ENCODE results near the gene URI1. TPM values are rescaled to one million over a fixed set of nuclear protein-coding genes. Genes with fewer than 3 reads are reported as not detected.
"Not testable (repeated sequence)": the region's sequence is repeated elsewhere in the genome, so short reads cannot be mapped to it uniquely, and the experiment has no call there.

URI1 gene
- total RNA-seq, 1 donor from 2014 or later: 47.1 TPM

DNA sequence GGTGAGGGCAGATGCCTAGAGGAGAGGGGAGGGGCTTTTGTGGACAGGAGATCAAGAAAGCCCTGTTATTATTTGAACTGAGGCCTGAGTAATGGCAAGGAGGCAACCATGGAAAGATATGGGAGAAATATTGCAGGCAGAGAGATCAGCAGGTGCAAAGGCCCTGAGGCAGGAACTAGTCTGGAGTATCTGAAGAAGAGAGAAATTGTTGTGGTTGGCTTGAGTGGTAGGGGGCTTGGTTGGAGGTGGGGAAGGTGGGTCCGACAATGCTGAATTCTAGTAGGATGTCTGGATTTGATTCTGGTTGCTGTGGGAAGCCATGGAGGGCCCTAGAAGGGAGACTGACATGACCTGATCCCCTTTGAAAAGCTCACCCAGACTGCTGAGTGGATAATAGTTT lies 2.4 kb upstream of the URI1 start:
- intact Hi-C loops (cut with DNase I): no loop called here
- DNase-seq (ENCODE audit: low spot score): no peak

DNA sequence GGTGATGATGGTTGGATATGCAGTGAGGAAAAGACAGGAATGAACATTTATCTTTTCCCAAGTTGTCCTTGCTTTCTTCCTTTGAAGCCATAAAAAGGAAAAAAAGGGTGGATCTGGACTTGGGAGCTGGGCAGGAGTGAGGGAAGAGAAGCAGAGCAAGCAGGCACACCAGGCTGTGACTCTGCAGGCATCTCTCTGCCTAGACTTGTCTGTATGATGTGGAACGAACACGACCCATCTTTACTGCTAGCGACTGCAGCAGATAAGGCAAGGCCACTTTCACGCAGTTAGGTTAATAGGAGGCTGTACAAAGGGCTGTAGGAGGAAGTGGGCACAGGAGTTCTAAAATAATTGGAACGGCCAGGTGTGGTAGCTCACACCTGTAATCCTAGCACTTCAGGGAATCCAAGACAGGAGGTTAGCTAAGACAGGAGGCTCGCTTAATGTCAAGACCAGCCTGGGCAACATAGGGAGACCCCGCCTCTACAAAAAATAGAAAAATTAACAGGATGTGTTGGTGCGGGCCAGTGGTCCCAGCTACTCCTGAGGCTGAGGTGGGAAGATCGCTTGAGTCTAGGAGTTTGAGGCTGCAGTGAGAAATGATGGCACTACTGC lies 961 bp upstream of the URI1 start:
- no peak for DNase-seq (ENCODE audit: low spot score)
- intact Hi-C loops (cut with DNase I): no loop called here

DNA sequence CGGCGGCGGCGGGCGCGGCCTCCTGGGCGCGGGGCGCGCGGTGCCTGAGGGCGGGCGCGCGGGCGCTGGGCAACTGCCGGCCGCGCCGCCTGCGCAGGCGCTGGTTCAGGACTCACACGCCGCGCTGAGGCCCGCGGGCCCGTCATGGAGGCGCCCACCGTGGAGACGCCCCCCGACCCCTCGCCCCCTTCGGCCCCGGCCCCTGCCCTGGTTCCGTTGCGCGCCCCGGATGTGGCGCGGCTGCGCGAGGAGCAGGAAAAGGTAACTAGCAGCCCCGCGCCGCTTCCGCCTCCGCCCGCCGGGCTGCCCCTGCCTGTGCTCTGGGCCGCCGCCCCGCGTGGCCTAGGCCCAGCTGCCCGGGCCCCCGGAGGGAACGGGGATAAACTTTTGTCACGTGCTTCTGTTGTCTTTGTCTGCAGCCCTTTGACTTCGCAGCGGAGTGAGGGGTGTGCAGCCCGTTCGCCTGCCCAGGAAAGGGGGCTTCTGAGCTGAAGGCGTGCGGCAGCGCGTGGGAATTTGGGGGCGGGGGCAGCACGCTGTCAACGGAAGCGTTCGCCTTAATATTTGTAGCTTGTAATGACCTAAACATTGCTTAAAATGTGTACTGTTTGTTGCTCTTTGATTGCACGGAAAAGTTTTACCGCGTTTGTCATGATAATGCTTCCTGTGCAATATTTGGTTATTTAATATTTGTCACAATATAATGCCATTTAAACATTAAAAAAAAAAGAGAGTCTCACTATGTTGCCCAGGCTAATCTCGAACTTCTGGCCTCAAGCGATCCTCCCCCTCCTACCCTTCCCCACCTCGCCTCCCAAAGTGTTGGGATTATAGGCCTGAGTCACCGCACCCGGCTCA lies 594 bp downstream of the URI1 start:
- DNase-seq (ENCODE audit: low spot score): peak; percentile 85
- intact Hi-C loops (cut with DNase I): no loop called here

- intact Hi-C loops (cut with DNase I): no loop called here
- DNase-seq (ENCODE audit: low spot score): no peak
Measured at GRCh38 chr19:29943615-29944014, 1.6 kb downstream of the URI1 start.

- intact Hi-C loops (cut with DNase I): no loop called here
Measured at GRCh38 chr19:29944390-29945012, 2.5 kb downstream of the URI1 start.

DNA sequence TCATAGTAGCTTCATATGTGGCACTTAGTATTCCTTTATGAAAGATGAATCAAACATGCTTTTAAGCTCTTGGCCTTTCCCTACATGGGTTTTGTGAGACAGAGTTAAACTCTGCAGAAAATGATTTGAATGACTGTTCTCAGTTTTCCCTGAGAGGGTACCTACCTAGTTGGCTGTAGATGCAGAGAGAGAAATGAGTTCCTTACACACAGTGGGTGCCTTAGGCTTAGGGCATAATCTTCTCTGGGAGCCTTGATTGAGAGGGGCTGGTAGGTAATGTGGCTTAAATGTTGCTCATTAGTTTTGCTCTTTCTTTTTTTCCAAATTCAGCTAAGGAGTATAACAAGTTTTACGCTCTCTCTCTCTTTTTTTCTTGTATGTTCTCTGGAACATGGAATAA lies 3.0 kb downstream of the URI1 start:
- no peak for DNase-seq (ENCODE audit: low spot score)
- intact Hi-C loops (cut with DNase I): no loop called here

More at GRCh38 chr19:29944390-29945012, 2.5 kb downstream of the URI1 start:
- DNase-seq (ENCODE audit: low spot score): no peak

DNA sequence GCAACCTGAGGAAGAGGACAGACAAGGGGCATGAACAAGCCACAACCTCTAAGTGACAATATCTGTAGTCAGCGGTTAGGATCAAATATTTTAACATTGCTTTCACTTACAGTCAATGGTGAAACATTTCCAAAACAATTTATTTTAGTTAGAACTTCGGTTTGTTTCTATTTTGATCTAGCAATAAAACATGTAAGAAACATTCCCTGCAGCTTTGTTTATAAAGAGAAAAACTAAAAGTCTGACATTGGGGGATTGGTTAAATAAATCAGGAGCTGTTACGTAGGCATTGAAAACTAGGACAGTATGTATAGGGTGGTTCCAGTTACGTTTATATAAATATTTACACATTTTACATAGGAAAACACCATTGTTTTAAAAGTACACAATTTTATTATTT lies 3.4 kb downstream of the URI1 start:
- DNase-seq (ENCODE audit: low spot score): no peak
- intact Hi-C loops (cut with DNase I): no loop called here

- intact Hi-C loops (cut with DNase I): no loop called here
- no peak for DNase-seq (ENCODE audit: low spot score)
Measured at GRCh38 chr19:29946645-29947044, 4.6 kb downstream of the URI1 start.

GRCh38 chr19:29947871-29948270 lies 5.8 kb downstream of the URI1 start:
- intact Hi-C loops (cut with DNase I): no loop called here
- no peak for DNase-seq (ENCODE audit: low spot score)

DNA sequence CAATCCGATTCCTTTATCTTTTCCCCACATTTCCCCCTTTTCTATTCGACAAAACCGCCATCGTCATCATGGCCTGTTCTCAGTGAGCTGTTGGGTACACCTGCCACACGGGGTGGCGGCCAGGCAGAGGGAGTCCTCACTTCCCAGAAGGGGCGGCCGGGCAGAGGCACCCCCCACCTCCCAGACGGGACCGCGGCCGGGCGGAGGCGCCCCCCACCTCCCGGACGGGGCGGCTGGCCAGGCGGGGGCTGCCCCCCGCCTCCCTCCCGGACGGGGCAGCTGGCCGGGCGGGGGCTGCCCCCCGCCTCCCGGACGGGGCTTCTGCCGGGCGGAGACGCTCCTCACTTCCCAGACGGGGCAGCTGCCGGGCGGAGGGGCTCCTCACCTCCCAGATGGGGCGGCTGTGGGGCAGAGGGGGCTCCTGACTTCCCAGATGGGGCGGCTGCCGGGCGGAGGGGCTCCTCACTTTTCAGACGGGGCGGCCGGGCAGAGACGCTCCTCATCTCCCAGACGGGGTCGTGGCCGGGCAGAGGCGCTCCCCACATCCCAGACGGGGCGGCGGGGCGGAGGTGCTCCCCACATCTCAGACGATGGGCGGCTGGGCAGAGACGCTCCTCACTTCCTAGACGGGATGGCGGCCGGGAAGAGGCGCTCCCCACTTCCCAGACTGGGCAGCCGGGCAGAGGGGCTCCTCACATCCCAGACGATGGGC lies 6.9 kb downstream of the URI1 start:
- DNase-seq (ENCODE audit: low spot score); intact Hi-C loops (cut with DNase I): not testable (repeated sequence)

GRCh38 chr19:29952177-29952576 lies 10.1 kb downstream of the URI1 start:
- intact Hi-C loops (cut with DNase I): no loop called here
- DNase-seq (ENCODE audit: low spot score): no peak

DNA sequence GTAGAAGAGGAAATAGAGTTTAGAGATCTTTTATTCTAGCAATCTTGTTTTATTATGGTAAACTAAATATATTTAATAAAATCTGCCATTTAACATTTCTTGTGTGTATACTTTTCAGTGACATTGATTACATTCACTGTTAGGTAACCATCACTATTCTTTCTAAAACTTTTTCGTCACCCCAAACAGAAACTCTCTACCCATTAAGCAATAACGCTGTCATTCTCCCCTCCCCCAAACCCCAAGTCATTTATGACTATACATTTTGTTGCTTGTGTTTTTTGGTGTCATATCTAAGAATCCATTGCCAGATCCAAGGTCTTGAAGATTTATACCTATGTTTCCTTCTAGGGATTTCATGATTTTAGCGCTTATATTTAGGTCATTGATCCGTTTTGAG lies 10.6 kb downstream of the URI1 start:
- DNase-seq (ENCODE audit: low spot score): no peak
- intact Hi-C loops (cut with DNase I): no loop called here

DNA sequence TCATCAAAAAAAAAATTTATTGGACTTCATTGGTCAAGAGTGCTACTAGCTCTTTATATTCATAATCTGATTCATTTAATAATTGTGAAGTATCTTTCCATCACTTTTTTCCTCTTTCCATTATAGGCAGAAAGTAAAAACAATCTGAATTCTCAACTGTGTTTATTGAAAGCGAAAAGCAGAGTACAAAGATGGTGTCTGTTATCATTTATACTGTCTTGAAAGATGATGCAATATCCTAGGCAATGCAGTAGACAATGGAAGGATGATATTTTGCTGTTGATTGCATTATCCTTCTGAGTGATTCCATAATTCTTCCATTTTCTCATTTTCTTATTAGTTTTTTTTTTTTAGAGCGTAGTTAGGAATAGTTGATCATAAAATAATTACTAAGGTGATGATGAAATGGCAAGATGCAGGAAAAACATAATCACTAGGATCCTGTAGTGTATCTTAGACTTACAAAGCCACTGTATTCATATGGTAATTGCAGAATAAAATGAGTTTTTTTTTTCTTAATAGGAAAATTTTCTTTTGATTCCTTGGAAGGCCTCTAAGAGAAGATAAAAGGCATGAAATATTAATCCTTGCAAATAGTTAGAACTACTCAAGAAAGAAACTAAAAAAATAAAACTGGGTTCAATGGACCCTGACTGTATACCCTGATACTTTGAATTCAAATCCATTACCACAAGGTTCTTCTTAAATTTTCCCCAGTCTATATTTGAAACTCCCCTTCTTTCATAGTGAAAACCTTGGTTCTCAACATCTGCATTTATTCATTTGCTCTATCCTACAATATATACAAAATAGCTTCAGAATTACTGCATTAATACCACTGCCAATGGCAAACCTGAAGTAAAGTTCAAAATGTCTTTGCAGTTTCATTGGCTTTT lies 11.6 kb downstream of the URI1 start:
- no peak for DNase-seq (ENCODE audit: low spot score)
- intact Hi-C loops (cut with DNase I): no loop called here

DNA sequence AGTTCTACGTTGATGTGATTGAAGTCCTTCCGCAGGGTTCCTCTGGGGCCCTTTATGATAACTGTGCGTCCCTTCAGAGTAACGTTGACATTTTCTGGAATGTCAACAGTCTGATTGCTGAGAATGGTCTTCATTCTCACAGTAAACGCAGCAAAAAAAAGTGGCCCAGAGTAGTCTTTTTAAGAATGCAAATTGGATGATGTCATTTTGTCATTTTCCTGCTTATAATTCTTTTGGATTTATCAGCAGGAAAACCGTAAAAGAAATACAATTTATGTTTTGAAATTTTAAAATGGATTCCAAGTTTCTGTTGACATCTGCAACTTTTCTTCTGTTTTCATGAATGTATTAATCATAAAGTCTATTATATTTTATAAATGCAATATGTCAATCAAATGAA lies 14.8 kb downstream of the URI1 start:
- DNase-seq (ENCODE audit: low spot score): no peak
- intact Hi-C loops (cut with DNase I): no loop called here

DNA sequence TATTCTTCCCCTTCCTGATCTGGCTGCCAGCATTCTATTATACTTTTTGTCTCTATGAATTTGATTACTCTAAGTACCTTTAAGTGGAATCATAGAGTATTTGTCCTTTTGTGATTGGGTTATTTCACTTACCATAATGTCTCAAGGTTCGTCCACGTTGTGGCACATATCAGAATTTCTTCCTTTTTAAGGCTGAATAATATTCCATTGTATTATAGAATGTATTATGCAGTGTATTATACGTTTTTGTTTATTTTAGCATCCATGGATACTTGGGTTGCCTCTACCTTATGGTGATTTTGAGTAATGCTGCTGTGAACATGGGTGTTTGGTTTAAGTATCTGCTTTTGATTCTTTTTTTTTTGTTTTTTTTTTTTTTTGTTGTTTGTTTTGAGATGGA lies 19.3 kb downstream of the URI1 start:
- no peak for DNase-seq (ENCODE audit: low spot score)
- intact Hi-C loops (cut with DNase I): no loop called here

DNA sequence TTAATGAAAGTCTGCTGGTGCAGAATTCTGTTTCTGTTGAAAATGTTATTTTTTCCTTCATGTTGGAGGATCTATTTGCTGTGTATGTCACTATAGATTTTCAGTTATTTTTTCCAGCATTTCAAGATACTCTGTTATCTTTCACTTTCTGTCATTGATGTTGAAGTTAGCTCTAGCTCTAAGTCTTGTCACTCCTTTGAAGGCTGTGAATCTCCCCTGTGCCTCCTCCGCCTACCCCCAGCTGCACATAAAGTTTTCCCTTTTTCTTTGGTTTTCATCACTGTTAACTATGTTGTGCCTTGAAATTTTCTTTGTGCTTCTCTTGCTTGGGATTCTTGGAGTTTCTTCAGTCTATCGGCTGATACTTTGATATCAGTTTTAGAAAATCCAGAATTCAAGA lies 20.8 kb downstream of the URI1 start:
- intact Hi-C loops (cut with DNase I): no loop called here
- no peak for DNase-seq (ENCODE audit: low spot score)

DNA sequence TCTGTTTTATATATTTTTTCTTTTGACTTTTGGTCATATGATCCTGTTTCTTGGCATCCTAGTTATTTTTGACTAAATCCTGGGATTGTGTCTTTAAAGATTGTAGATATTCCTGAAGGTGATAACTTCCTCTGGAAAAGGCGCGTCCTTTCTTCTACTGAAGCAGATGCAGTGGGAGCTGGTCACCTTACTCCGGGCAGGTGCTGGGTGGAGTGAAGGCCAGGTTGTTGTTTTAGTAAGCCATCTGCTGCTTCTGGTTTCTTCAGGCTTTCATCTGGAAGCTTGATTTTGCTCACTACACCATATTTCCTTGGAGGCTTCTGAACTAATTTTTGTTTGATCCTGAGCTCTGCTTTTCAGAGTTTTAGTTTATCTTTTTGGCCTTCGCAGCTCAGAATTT lies 21.5 kb downstream of the URI1 start:
- DNase-seq (ENCODE audit: low spot score): no peak
- intact Hi-C loops (cut with DNase I): no loop called here

- intact Hi-C loops (cut with DNase I): no loop called here
- DNase-seq (ENCODE audit: low spot score): no peak
Measured at GRCh38 chr19:29964171-29964570, 22.1 kb downstream of the URI1 start.

- DNase-seq (ENCODE audit: low spot score): no peak
- intact Hi-C loops (cut with DNase I): no loop called here
Measured at GRCh38 chr19:29965492-29965891, 23.5 kb downstream of the URI1 start.
